ENCODE data around the gene RHOB.
"Not testable (repeated sequence)": the region's sequence is repeated elsewhere in the genome, so short reads cannot be mapped to it uniquely, and the experiment has no call there.

RHOB gene

DNA sequence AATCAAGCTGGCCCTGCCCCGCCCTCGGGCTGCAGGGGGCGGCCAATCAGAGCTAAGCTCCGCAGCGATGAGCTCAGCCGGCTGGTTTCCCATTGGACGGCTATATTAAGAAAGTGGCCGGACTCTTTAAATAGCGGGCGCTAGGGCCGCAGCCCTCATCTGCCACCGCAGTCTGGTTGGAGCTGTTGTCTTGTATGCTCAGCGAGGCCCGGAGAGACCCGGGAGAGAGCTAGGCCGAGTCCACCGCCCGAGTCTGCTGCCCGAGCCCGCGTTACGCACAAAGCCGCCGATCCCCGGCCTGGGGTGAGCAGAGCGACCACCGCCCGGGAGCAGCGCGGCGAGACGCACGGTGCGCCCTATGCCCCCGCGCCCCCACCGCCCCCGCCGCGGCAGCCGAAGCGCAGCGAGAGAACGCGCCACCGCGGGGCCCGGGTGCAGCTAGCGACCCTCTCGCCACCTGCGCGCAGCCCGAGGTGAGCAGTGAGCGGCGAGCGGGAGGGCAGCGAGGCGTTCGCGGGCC is at the start of gene RHOB:
Gene RHOB (plus strand): TSS at position 158 of the 520 bp plus-strand sequence. CDS start 392 bp downstream, outside the sequence.
- DNase-seq = peak; percentile 64 to 76 (median 68)

DNA sequence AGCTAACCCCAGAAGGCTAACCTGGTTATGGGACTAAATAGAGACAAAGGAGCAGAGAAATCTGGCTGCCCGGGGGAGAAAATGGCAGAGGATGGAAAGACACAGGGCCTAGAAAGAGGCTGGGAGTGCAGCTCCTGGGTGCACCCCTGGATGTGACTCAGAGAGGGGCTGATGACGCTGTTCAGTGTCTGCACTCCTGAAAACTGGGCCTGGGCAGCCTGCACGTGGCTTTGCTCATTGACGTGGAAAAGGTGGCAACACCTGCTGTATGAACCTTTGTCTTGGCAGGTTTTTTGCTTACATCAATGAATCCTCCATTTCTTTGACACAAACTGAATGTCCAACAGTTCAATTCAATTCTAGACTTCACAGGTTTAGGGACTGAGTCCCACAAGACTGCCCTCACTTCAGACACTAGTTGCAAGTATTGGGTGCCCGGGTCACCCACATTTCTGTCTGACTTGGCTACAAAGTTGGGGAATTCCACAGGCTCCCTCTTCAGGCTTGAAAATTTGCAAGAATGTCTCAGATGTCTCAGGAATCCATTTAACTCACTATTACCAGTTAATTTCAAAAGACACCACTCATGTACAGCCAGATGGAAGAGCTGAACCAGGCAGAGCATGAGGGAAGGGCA is 48.9 kb upstream of the RHOB start:
- DNase-seq = no peak

DNA sequence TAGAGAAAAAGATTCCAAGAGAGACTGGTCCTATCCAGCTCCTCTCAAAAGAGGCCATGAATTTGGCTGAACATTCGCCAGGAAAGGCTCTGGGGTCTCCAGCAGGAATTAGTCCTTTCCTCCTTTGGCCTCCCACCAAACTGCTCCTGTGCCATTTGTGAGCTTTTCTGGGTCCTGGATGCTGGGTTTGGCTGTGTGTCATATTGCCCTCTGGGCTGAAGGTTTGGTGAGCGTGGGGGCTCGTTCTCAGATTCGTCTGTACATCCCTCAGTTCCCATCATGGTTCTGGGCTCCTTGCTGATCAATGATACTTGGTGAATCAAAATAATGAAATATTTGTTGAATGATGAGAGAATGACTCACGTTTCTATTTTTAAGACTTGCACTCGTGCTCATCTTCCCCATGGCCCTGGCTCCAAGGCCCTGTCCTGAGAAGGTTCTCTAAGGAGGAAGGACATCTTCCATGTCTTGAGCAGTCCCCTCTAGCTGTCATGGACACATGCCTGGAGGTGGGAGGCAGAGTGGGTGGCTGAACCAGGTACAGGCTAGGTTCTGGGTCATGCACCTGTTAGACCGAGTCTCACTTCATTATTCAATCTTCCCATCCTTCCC is 47.8 kb upstream of the RHOB start:
- DNase-seq = no peak

DNA sequence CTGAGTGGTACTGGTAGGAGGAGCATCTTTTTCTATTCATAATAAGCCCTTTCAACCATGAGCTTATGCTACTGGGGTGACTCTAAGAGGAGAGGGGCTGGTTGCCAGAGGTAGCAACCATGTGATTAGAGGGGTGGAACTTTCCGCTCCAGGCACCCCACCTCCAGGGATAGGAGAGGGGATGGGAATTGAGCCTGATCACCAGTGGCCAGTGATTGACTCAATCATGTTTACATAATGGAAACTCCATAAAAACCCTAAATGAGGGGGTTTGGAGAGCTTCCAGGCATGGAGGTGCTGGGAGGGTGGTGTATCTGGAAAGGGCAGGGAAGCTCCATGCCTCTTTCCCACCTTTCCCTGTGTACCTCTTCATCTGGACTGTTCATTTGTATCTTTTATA is 46.6 kb upstream of the RHOB start:
- no peak for DNase-seq

DNA sequence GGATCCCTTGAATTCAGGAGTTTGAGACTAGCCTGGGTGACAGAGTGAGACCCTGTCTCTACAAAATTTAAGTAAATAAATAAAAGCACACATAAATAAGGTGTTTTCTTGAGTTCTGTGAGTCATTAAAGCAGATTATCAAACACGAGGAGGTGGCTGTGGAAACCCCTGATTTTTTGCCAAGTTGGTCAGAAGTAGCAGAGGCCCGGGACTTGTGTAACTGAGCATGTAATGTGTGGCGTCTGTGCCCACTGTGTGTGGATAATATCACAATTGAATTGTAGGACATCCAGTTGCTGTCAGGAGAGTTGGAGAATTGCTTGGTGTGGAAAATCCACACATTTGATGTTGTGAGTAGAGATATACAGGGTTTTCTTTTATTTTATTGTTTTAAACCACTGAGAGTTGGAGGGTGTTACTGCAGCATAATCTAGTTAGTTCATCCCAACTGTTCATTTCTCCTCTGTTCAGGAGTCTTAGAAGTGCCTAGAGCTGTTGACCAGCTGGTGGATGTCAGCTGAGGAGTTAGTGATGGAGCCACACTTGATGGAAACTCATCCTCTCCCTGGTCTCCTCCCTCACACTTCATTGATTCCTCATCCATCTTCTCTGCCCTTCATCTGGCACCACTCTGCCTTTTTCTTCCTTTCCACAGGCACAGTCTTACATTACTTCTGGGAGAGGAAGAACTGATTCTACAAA is 45.9 kb upstream of the RHOB start:
- DNase-seq = no peak

DNA sequence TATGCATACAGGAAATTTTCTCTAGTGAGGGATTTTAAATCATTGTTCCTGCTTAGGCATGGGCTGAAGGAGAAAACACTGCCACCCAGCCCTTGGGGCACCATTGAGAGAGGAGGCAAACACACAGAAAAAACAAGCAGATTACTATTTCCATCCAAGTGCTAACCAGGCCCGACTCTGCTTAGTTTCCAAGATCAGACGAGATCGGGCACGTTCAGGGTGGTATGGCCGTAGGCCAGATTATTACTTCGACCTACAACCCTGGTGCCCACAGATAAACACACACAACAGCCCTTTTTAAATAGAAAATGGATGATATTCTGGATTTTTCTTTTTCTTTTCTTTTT is 45.4 kb upstream of the RHOB start:
- DNase-seq = no peak

DNA sequence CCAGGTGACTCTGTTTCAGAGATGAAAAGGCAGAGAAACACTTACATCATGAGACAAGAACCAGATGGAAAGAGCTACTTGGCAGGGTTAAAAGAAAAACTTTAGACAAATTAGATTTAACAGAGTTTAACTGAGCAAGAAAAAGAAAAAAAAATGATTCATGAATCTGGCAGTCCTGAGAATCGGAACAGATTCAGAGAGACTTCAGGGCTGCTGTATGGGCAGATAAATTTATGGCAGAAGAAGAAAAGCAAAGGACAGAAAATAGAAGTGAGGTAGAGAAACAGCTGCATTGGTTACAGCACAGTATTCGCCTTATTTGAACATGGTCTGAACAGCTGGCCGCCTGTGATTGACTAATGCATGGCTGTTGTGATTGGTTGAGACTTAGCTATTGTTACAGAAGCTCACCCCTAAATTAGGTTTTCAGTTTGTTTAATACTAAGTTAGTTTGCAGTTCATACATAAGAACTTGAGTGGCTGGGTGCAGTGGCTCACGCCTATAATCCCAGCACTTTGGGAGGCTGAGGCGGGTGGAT is 43.0 kb upstream of the RHOB start:
- no peak for DNase-seq

DNA sequence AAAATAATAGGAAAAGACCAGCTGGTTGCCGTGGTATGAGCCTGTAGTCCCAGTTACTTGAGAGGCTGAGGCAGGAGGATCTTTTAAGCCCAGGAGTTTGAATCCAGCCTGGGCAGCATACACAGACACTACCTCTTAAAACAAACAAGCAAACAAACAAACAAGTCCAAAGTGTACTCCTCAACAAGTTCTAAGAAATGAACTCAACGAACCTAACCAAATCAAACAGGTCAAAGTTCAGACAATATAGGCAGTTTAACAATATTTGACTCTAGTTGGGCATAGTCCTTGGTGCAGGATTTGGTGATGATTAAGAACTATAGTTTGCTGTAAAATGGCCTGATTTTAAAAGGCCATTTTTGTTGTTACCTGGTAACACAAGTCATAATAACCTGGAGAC is 41.9 kb upstream of the RHOB start:
- no peak for DNase-seq

DNA sequence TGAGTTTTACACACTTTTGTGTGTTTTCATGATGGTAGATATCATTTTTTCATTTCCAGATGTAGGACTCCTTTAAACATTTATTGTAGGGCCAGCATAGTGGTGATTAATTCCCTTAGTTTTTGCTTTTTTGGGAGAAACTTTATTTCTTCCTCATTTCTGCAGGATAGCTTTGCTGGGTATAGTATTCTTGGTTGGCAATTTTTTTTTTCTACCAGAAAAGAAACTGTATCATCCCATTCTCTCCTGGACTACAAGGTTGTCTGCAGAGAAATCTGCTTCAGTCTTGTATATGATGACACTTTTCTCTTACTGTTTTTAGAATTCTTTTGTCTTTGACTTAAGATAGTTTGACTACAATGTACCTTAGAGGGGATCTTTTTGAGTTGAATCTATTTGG is 37.8 kb upstream of the RHOB start:
- no peak for DNase-seq

DNA sequence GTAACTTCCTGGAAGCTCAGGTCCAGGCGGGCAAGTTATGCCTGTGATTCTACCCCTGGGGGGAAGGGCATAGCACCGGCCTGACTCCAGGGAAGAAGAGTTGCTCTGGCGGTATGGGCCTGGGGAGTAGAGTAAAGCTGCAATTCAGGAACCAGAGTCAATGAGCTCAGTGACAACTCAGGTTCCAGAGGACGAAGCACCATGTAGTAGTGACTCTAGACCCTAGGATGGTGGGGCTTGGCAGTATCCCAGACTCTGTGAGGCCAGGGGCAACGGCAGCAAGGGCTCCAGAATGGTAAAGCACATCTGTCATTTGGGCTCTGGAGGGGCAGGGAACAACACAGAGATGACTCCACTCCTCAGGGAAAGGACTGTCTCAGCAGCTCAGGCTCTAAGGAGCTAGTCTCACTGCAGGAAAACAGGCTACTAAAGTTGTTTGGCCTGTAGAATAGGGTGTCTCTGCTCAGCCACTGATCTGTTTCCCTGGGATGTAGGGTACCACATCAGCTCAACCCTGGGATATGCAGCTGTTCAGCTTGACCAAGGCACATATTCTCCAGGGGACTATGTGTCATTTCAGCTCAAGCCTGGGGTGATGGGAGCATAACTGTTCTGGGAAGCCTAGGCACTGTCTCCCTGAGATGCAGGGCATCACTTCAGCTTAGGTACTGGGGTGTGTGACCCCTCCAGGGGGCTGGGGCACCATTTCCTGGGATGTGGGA is 36.2 kb upstream of the RHOB start:
- DNase-seq = no peak

DNA sequence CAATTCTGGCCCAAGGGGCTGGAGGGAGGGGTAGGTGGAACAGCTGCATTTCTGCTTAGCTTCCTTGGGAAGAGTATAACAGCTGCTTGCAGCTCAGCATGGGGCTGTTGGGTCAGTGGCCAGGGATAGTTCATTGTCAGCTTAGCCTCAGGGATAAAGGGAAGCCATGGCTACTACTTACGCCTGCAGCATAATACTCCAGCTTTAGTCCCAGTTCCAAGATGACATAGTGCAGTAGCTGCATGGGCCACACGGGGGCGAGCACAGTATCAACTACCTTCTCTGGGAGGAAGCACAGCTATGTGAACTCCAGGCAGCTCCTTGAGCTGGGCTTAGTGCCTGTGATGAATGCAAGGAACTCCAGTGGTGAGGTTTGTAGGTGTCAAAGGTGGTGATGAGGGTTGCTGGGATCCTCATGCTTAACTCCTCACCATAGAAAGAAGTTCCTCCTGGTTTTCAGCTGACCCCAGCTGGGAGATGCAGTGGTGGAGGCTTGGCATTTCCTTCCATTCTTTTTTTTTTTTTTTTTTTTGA is 35.4 kb upstream of the RHOB start:
- peak; percentile 27 to 65 (median 36) for DNase-seq

DNA sequence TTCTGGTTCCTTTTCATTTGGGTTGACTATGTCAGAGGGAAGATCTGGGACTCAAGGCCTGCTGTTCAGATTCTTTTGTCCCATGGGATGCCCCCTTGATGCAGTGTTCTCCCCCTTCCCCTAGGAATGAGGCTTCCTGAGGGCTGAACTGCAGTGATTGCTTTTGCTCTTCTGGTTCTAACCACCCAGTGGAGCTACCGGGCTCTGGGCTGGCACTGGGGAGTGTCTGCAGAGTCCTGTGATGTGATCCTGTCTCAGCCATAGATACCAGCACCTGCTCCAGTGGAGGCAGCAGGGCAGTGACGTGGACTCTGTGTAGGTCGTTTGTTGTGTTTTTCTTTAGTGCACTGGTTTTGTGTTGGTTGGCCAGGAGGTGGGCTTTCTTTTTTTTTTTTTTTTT is 32.1 kb upstream of the RHOB start:
- DNase-seq = no peak

DNA sequence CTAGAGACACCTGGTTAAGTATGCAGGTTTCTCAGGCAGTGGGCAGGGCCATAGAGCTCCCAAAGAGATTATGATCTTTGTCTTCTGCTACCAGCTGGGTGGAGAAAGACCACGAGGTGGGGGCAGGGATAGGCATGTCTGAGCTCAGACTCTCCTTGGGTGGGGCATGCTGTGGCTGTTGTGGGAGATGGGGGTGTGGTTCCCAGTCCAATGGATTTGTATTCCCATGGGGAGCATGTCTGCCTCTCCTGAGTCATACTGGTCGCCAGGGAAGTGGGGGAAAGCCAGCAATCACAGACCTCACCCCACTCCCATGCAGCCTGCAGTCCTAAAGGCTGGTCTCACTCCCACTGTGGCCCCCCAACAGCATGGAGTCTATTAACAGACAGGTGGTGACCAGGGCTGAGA is 31.4 kb upstream of the RHOB start:
- DNase-seq = no peak

DNA sequence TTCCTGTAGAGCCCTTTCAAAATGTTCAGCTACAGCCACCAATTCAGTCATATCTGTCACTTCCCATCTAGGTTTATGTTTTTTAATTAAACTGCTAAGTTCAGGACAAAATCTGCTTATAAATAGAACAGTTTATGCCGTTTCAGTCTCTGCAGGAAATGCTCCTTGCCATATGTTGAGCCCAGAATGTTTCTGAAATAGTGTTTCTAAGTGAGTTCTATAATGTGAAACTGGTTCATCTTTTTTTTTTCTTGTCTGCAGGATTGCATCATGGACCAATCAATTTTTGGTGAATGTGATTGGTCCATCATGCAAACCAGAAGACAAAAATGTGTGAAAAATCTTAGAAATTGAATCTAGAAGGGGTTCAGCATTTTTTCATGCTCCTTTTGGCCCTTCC is 30.2 kb upstream of the RHOB start:
- DNase-seq = no peak

DNA sequence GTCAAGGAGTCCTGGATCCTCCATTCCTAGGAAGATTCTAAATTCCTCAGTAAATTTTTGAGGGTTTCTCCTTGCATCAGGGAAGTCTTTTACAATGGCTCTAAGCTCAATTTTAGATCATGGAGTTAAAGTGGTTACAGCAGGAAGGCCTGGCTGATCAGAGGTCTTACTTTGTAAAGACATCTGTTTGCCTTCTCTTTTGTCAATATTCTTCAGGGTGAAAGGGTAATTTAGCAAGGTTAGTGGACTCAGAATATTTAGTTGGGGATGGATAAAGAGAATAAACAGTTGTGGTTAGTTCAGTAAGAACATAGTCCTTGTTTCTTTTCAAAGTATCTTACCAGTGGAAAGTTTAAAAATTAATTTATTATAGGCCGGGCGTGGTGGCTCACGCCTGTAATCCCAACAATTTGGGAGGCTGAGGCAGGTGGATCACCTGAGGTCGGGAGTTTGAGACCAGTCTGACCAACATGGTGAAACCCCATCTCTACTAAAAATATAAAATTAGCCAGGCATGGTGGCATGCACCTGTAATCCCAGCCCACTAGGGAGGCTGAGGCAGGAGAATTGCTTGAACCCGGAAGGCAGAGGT is 29.5 kb upstream of the RHOB start:
- DNase-seq = not testable (repeated sequence)

DNA sequence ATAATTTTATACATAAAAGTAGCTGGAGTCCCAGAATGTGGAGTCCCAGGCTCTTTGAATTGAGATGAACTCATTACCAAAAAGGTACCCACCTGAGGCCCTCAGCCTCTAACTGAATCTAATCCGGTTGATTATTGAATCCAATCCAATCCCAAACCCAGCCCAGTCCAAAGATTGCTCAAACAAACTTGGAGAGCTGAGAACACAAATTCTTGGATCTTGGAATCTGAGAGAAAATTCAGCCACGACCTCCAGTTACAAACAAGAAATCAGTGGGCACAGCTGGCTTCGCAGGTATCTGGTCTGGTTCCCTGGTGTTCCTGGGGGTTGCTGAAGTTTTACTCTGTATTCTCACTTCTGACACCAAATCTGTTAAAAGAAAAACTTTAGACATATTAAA is 28.4 kb upstream of the RHOB start:
- DNase-seq = no peak

DNA sequence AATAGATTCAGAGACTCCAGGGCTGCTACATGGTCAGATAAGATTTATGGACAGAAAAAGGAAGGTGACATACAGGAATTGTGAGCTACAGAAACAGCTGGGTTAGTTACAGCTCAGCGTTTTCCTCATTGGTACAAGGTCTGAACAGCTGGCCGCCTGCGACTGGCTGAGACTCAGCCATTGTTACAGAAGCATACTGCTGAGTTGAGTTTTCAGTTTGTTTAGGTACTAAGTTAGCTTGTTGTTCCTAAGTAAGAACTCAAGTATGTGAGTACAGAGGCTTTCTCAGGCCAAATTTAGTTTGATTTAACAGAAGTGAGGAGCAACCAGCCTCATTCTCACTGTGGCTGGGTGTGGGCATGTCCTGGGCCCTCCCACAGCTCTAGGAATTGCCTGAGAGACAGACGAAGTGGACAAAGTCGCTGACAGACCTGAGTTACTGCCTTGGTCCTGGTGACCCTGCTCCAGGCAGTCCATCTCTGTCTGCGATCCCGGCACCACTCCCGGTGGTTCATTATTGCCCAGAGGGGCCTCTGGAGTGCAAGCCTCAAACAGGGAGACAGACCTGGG is 27.8 kb upstream of the RHOB start:
- no peak for DNase-seq

DNA sequence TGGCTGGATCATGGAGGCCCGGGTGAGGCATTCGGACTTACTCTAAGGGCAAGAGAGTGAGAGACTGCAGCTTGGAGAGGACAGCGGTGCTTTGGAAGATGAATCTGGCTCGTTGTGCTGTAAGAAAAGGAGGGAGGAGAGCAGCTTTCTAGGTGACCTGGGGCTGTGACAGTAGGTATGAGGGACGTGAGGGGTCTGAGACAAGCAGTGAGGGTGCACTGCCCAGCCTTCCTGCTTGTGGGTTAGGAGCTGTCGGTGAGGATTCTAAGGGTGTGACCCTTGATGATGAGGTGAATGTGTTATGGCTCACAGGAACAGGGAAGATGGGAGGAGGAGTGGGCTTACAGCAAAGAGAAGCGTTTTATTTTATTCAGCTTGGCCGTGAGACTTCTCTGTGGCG is 27.1 kb upstream of the RHOB start:
- DNase-seq = no peak

DNA sequence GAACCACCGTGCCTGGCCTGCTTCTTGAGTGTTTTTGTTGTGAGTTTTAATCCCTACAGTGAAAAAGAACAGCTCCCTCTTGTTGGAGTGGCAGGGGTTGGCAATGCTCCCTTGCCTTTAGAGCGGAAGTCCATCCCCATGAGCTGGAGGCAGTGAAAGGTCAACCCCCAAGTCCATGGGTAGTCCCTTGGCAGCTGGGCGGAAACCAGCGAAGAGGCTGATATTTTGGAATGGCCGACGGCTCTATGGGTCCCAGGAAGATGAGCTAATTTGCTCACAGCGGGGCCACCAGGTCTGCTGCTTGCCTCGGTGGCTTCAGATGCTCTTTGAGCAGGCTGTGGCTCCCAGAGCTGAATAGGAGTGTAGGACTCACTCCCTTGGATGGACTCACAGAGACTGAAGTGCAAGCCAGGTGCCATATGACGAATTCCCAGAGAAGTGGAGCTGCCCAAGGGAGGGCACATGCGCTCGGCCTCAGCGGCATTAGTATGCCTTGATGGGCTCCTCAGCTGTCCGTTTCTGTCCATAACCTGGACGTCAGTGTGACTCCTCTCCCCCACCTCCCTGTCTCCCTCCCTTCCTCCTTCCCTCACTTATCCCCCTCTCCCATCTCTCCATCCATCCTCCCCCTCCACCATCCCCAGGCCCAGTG is 25.4 kb upstream of the RHOB start:
- no peak for DNase-seq

DNA sequence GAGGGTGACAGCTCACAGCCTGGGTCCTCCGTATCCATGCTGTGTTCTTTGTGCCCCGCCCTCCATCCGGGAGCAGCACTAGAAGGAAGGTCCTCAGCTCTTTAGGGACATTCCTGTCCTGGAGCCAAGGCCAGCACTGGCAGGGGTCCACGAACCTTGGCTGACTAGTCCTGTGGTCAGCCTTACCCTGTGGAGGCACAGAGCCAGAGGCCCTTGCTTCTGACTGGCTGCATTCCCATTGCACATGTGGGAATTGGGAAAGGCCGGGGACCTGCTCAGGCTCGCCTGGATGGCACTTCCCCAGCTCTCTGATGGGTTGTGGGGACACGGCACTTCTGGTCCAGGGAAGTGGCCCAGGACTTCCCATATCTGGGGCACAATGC is 24.9 kb upstream of the RHOB start:
- no peak for DNase-seq

DNA sequence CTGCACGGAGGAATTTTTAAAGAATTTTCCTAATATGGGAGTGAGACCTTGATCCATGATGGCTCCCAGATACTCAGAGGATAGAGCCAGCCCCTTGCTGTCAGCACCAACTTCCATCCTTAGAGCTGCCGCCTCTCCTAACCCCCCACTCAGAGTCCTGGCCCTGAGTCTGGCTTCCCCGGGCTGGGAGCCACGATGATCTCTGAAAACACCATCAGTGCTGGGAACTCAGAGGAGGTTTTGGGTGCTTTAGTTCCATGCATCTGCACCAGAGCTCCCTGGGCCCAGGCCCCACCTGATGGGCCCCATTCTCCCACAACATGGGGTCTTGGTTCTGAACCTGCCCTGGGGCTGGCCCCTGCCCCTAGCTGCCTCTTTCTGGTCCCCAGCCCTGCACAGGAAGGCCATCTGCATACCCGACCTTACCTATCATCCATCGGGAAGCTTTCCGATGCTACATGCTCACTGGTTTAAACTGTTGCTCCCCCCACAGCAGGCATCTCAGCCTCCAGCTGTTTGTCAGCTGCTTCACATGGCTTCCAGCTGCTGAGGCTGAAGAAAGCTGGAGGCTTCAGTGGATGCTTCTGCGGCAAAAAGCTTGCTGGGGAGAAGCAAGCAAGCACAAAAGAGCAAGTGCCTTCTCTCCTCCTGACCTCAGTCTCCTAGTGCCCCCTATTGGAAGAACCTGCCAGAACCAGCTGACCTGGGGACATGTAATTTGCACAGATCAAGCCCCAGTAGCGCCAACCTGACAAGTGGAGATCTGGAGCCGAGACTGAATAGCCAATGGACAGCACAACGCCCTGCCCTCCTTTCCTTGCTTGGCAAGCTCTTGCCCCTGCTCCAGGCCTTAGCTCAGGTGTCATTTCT is 24.2 kb upstream of the RHOB start:
- no peak for DNase-seq

All from activated CD4-positive, CD25-positive, alpha-beta regulatory T cell (primary cell).